HG03558 (cell line): ENCODE data around the gene MLANA.
A peak's percentile ranks its signal among the peaks of the same experiment; 100 is the strongest.

ENCODE experiments used
- ATAC-seq: cut with Tn5 transposase; IDR thresholded peaks from one replicate; pipeline ENCODE4 v1.9.1; 2021; ENCODE audit warnings: moderate number of reproducible peaks; ENCODE audit not compliant: unreplicated experiment; ENCODE audit errors: extremely low read depth

MLANA gene

GRCh38 chr9:5897851-5898250, 7.2 kb downstream of the MLANA start:
- no peak for ATAC-seq

DNA sequence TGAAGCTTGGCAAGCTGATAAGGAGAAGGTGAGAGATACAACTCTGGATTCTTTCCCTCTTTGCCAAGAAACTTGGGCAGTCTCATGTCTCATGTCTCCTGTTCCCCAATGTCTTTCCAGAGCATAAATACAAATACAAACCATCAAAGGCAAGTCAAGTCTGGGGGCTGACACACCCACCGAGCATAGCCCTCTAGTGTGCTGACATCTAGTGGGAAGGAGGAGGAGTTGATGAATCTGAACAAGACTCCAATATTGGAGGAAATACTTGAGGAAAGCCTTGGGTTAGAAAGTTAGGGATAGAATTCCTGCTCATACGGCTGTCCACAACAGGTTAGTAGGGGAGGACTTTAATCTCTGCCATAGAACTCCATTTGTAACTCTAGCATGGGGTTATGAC, 8.6 kb downstream of the MLANA start:
- ATAC-seq, result no peak

DNA sequence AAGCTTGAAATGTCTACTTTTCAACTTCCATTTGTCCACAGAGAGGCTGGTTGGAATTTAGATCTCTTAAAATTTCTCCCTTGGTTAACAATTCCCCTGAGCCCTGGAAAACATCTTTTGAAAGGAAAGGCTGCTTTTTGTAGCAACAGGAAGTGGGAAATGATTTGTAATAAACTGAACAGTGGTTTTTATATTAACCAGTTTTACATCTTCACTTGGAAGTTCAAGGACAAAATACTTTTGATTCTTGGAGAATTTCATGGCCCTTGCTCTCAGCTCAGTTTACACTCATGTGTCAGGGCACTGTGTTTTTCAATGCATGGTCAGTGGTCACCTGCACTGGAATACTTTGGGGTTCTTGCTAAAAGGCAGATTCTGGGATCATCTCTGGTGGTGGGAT, 9.9 kb downstream of the MLANA start:
- no peak for ATAC-seq

- ATAC-seq, result no peak
Measured at GRCh38 chr9:5902377-5902776, 11.7 kb downstream of the MLANA start.

GRCh38 chr9:5908918-5909317, 18.2 kb downstream of the MLANA start:
- ATAC-seq, result no peak

DNA sequence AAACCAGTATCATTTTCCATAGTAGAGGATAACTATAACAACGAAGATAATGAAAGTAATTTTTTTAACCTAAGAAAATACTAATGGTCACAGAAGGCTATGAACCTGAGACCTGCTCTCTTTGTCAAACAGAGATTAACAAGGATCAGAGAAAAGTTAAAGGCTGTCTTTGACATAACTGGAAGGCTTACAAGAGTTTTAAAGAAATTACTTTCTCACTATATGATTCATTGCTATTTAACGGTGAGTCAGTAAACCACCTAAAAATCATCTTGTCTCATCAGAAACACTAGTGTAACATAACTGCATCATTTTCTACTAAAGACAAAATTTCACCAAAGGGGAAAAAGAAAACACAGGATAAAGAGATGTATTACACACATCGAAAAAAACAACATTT, 19.3 kb downstream of the MLANA start:
- no peak for ATAC-seq

DNA sequence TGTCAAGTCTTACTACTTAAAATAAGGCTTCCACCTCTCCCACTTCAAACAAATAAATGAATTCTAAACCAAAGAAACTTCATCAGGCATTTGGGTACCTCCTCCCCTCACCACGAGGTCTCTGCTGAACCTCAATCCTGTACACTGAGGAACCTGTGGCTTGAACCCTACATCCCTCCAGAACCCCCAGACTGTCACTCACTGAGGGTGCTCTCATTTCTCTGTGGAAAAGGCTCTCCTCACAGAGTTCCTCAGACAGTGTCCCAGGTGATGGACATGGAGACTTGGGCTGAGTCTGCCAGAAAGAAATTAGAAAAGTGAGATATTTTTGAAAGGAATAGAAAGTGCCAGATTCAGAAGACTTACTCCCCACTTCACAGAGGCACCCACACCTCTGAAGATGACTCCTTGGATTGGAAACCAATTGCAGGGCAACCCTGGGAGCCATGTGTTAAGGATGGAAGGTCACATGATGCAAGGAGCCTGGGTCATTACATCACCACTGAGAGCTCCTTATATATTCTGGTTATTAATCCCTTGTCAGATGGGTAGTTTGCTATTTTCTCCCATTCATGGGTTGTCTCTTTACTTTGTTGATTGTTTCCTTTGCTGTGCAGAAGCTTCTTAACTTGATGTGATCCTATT, 19.8 kb downstream of the MLANA start:
- no peak for ATAC-seq

DNA sequence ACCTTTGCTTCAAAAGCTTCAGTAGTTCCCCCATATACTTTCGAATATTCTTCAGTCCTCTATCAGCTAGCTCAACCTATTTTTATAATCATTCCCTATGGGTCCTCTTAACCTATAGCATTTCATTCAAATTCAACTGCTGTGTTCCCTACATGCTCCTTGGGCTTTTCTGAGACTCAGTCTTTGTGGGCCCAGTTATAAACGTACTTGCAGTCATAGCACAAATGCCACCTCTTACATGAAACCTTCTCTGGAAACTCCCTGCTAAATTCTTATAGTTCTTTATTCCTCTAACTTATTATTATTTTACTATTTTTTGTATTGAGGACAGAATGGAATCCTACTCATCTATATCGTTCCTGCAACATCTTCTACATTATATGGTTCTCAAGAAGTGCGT, 24.7 kb downstream of the MLANA start:
- no peak for ATAC-seq

DNA sequence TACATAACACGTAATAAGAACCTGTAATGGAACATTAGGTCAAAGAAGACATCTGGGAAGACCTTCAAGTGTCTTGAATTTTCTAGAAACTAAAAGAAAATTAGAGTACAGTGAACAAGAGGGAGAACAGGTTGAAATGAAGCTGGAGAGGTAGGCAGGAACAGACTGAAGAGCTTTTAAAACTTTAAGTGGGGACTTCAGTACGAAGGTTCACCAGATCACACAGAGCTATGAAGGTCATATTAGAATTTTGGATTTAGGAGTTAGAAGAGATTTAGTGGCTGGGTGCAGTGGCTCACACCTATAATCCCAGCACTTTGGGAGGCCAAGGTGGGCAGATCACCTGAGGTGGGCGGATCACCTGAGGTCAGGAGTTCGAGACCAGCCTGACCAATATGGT, 26.6 kb downstream of the MLANA start:
- no peak for ATAC-seq

- ATAC-seq, result no peak
Measured at GRCh38 chr9:5917888-5918287, 27.2 kb downstream of the MLANA start.

DNA sequence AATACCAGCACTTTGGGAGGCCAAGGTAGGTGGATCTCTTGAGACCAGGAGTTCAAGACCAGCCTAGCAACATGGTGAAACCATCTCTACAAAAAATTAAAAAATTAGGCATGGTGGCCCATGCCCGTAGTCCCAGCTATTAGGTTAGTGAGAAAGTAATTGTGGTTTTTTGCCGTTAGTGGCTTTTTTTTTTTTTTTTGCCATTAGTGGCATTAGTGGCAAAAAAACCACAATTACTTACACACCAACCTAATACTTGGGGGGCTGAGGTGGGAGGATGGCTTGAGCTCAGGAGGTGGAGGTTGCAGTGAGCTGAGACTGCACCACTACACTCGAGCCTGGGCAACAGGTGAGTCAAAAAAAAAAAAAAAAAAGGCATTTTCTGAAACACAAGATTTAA, 27.8 kb downstream of the MLANA start:
- ATAC-seq, result no peak

DNA sequence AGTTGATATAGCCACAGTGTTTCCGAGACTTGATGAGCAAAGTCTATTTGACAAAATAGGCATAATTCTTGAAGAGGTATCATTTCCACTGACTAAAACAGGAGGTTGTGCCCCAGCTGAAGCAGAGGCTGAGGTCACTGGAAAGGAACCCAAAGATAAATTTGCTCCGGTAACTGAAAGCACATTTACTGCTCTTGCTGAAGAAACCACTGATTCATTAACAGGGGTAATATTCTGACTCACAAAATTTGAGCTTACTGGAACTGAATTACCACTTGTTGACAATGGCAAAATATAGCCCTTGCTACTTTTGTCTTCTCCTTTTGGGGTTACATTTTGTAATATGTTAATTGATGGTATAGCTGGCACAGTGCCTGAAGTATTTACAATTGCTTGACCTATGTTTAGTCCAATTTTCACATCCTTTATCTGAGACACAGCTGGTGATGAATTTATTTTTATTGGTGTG, 30.2 kb downstream of the MLANA start:
- peak; percentile 60 for ATAC-seq

- no peak for ATAC-seq
Measured at GRCh38 chr9:5922192-5922591, 31.5 kb downstream of the MLANA start.

- no peak for ATAC-seq
Measured at GRCh38 chr9:5931657-5932056, 41.0 kb downstream of the MLANA start.

DNA sequence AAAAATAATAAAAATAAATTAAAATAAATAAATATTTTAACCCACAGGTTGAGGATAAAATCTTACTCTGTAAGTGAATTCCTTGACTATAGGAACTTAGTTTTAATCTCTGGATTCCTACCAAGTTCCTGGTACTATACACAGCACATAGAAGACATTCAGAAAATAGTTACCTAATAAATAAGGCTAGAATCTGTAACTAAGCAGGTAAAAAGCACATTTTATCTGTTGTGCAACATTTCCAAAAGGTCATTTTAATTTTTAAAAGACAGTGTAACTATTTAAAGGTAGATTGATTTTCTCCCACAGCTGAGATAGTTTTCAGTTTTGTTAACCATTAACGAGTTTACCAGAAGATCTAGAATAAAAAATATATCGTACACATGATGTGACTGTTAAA, 47.8 kb downstream of the MLANA start:
- ATAC-seq, result no peak

DNA sequence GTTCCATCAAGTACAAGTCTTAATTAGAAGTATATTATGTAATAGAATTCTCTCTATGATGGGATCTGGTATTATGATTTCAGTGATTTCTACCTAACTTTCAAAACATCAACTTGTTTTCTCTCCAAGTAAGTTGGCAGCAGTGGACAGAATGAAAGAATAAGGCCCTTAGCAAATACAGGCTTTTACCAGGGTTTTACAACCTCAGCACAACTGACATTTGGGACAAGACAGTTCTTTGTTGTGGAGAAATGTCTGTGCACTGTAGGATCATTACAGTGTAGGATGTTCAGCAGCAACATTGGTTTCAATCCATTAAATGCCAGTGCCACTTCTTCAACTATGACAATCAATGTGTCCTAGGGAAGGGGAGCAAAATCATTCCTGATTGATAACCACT, 48.8 kb downstream of the MLANA start:
- ATAC-seq, result no peak

GRCh38 chr9:5941214-5941613, 50.5 kb downstream of the MLANA start:
- no peak for ATAC-seq

GRCh38 chr9:5945112-5945511, 54.4 kb downstream of the MLANA start:
- ATAC-seq, result no peak

- ATAC-seq, result no peak
Measured at GRCh38 chr9:5947912-5948311, 57.2 kb downstream of the MLANA start.

DNA sequence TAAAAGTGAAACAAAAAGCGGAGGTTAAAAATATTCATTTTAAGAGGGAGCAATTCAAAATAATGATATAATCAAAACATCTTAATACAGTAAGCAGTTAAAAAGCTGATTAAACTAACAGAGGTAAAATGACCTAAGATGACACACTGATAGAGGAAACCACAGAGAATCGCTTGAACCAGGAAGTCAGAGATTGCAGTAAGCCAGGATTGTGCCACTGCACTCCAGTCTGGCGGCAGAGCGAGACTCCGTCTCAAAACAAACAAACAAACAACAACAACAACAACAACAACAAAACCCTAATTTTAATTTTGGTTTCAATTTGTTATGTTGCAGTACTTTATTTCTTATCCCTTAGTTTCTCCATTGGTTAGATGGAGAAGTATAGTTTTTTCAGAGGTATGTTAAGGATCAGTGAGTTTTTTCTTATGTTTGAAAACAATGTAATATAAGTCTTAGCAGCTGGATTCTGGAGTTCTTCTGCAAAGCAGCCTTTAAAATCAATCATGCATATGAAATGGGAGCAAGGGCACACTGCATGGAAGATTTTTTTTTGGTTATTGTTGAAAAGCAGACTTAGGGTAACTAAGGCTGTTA, 58.5 kb downstream of the MLANA start:
- ATAC-seq, result peak; percentile 42

- no peak for ATAC-seq
Measured at GRCh38 chr9:5950261-5950660, 59.6 kb downstream of the MLANA start.

DNA sequence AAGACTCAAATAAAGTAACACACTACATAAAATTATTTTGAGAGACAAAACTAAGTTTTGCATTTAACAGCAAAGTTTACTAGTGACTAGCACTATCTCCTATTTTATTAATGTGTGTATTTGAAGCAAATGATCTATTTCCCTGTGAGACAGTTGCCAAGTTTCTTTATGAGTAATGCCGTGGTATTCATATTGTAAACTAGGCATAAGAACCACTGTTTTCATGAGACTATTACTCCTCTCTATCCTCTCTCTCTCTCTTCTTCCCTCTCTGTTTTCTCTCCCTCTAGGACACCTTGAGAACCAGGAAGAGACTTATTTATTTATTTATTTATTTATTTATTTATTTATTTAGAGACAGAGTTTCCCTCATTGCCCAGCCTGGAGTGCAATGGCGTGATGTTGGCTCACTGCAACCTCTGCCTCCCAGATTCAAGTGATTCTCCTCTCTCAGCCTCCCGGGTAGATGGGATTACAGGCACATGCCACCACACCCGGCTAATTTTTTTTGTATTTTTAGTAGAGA, 61.1 kb downstream of the MLANA start:
- ATAC-seq, result no peak
